Neural progenitor cell (in vitro differentiated cells): ENCODE results near the gene HS3ST3A1. TPM values are rescaled to one million over a fixed set of nuclear protein-coding genes. Genes with fewer than 3 reads are reported as not detected.

Source experiments
- DNase-seq: peaks from one replicate; pipeline ENCODE4 v3.0.0-alpha.2; 2016; ENCODE audit warnings: low spot score
- H2AFZ ChIP-seq: fragments of 200-600 bp; sonication (generic); replicated peaks from 2 replicates; pipeline ENCODE4 v1.6.1; 2016; ENCODE audit warnings: antibody characterized with exemption
- H3F3A ChIP-seq: fragments of 200-600 bp; sonication (generic); 2 replicates; pipeline ENCODE4 v1.6.1; 2016; ENCODE audit warnings: antibody characterized with exemption, low read depth
- H3K27ac ChIP-seq: fragments of 200-600 bp; sonication (generic); 2 replicates; pipeline ENCODE4 v1.5.1; 2016; ENCODE audit warnings: mild to moderate bottlenecking
- H3K27me3 ChIP-seq: fragments of 200-600 bp; sonication (generic); 2 replicates; pipeline ENCODE4 v1.6.1; 2016; ENCODE audit warnings: mild to moderate bottlenecking, moderate library complexity
- H3K36me3 ChIP-seq: fragments of 200-600 bp; sonication (generic); 2 replicates; pipeline ENCODE4 v1.5.1; 2016
- H3K4me1 ChIP-seq: fragments of 200-600 bp; sonication (generic); 2 replicates; pipeline ENCODE4 v1.6.1; 2016; ENCODE audit warnings: mixed run types
- H3K4me2 ChIP-seq: fragments of 200-600 bp; sonication (generic); 2 replicates; pipeline ENCODE4 v1.6.1; 2016
- H3K4me3 ChIP-seq: fragments of 200-600 bp; sonication (generic); 2 replicates; pipeline ENCODE4 v1.5.1; 2016
- H3K79me2 ChIP-seq: fragments of 200-600 bp; sonication (generic); 2 replicates; pipeline ENCODE4 v1.6.1; 2016; ENCODE audit warnings: low read depth
- H3K9ac ChIP-seq: fragments of 200-600 bp; sonication (generic); 2 replicates; pipeline ENCODE4 v1.6.1; 2016
- H3K9me3 ChIP-seq: fragments of 200-600 bp; sonication (generic); 2 replicates; pipeline ENCODE4 v1.5.1; 2016; ENCODE audit warnings: low read depth
- H4K20me1 ChIP-seq: fragments of 200-600 bp; sonication (generic); 2 replicates; pipeline ENCODE4 v1.6.1; 2016; ENCODE audit warnings: low read depth
- H3K27ac Mint-ChIP-seq: 3 replicates; pipeline ENCODE4 v1.8.0; 2021; ENCODE audit warnings: mixed read lengths
- H3K27me3 Mint-ChIP-seq: 2 replicates; pipeline ENCODE4 v1.8.0; 2022; ENCODE audit warnings: low read depth, mild to moderate bottlenecking, inconsistent platforms, moderate library complexity, mixed read lengths; ENCODE audit not compliant: insufficient read depth
- H3K36me3 Mint-ChIP-seq: 3 replicates; pipeline ENCODE4 v1.8.0; 2021; ENCODE audit warnings: mixed read lengths
- H3K4me1 Mint-ChIP-seq: 3 replicates; pipeline ENCODE4 v1.8.0; 2021; ENCODE audit warnings: mixed read lengths
- H3K4me3 Mint-ChIP-seq: 3 replicates; pipeline ENCODE4 v1.8.0; 2021; ENCODE audit warnings: mild to moderate bottlenecking, moderate library complexity, mixed read lengths
- H3K9me3 Mint-ChIP-seq: 3 replicates; pipeline ENCODE4 v1.8.0; 2020; ENCODE audit warnings: mixed read lengths
- CTCF ChIP-seq: fragments of 200-600 bp; sonication (generic); IDR thresholded peaks from 2 replicates; pipeline ENCODE4 v1.5.1; 2017; ENCODE audit warnings: antibody characterized with exemption, mild to moderate bottlenecking
- EZH2 ChIP-seq: fragments of 200-600 bp; sonication (generic); IDR thresholded peaks from 2 replicates; pipeline ENCODE4 v1.6.1; 2017; ENCODE audit warnings: antibody characterized with exemption, mild to moderate bottlenecking, moderate library complexity
- EZH2phosphoT487 ChIP-seq: fragments of 200-600 bp; sonication (generic); IDR thresholded peaks from 2 replicates; pipeline ENCODE4 v1.6.1; 2017; ENCODE audit warnings: antibody characterized with exemption
- total RNA-seq: library from RNA; depleted of rRNA; stranded (reverse); fragments of >200 nt; gene quantifications from 2 replicates; pipeline ENCODE4 v1.2.3, GENCODE V29; 2015; ENCODE audit warnings: low replicate concordance

HS3ST3A1 gene
- total RNA-seq, 1 donor from 2014 or later, result 3.0 TPM

DNA sequence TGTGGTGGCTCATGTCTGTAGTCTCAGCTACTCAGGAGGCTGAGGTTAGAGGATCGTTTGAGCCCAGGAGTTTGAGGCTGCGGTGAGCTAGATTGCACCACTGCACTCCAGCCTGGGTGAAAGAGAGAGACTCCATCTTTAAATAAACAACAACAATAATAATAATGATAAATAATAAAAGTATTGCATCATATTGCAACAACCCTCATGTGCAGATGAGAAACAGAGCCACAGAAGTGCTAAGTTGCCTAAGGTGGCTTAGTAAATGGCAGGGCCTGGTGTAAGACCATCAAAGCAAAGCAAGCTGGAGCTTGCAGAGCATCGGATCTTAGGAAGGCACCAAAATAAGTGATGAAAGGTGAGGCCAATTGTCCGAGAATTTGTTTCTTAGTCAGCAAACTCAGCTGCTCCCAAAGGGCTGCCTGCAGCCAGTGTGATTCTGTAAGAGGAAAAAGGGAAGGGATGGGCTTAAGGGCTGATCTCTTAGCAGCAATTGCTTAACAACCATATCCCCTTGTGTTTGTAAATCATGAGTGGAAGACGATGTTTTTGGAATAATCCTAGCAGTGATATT lies 45.3 kb upstream of the HS3ST3A1 start:
- peaks cover 32% of the 10 kb centered on the region for H3K4me1 ChIP-seq
- no peak overlapping the region for H3K27ac ChIP-seq
- H3K27me3 ChIP-seq, result no peaks in the 10 kb centered on the region
- DNase-seq, result no peak
- H4K20me1 ChIP-seq, result no peaks in the 10 kb centered on the region
- no peaks in the 10 kb centered on the region for H3K9me3 Mint-ChIP-seq
- H3K4me3 ChIP-seq, result no peak overlapping the region
- H3F3A ChIP-seq, result peaks cover 22% of the 10 kb centered on the region
- peak overlapping the region; percentile 83 for H2AFZ ChIP-seq
- no peaks in the 10 kb centered on the region for H3K36me3 Mint-ChIP-seq
- no peaks in the 10 kb centered on the region for H3K9me3 ChIP-seq
- no peak overlapping the region for H3K27ac Mint-ChIP-seq
- no peak overlapping the region for H3K4me3 Mint-ChIP-seq
- no peaks in the 10 kb centered on the region for H3K36me3 ChIP-seq
- H3K27me3 Mint-ChIP-seq, result peaks cover 3% of the 10 kb centered on the region
- no peak overlapping the region for H3K9ac ChIP-seq
- no peak overlapping the region for H3K4me2 ChIP-seq
- no peak for TF ChIP-seq CTCF
- TF ChIP-seq EZH2, result no peak
- TF ChIP-seq EZH2phosphoT487, result no peak
- H3K79me2 ChIP-seq, result no peaks in the 10 kb centered on the region
- peaks cover 19% of the 10 kb centered on the region for H3K4me1 Mint-ChIP-seq

GRCh38 chr17:13646411-13646810 lies 44.7 kb upstream of the HS3ST3A1 start:
- Mint-ChIP-seq H3K4me3 (no peak overlapping the region), H3K4me1 (peaks cover 19% of the 10 kb centered on the region), H3K9me3 (no peaks in the 10 kb centered on the region), H3K27me3 (peaks cover 3% of the 10 kb centered on the region), H3K36me3 (no peaks in the 10 kb centered on the region), H3K27ac (no peak overlapping the region)
- no peak for DNase-seq
- no peaks in the 10 kb centered on the region for H3K79me2 ChIP-seq
- H3K9me3 ChIP-seq, result no peaks in the 10 kb centered on the region
- no peaks in the 10 kb centered on the region for H3K27me3 ChIP-seq
- no peaks in the 10 kb centered on the region for H3K36me3 ChIP-seq
- no peaks in the 10 kb centered on the region for H4K20me1 ChIP-seq
- no peak overlapping the region for H3K4me3 ChIP-seq
- peaks cover 27% of the 10 kb centered on the region for H3F3A ChIP-seq
- peaks cover 37% of the 10 kb centered on the region for H3K4me1 ChIP-seq
- TF ChIP-seq EZH2 (no peak), EZH2phosphoT487 (no peak), CTCF (no peak)
- H3K9ac ChIP-seq, result no peak overlapping the region
- no peak overlapping the region for H3K4me2 ChIP-seq
- no peak overlapping the region for H3K27ac ChIP-seq
- no peak overlapping the region for H2AFZ ChIP-seq

DNA sequence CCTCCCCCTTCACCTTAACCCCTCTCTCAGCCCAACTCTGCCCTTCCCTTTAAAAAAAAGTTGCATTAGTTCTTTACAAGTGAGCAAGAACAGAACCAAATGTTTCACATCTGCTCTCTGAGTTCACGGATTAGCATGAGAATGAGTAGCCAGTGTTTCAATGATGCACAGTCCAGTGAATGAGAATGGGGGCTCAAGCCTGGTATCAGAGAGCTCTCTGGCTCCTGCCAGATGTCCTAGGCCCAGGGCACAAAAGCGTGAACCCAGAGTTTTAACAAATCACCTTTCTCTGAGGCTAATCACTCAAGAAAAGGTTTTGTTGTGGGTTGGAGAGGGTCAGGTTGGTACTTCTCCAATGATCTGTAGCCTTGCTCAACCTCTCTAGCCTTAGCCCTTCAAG lies 41.5 kb upstream of the HS3ST3A1 start:
- Histone ChIP-seq H3K27me3 (no peaks in the 10 kb centered on the region), H2AFZ (no peak overlapping the region), H3K4me1 (peaks cover 63% of the 10 kb centered on the region), H3K4me3 (no peak overlapping the region), H3K27ac (peak overlapping the region; percentile 70), H3K4me2 (peak overlapping the region; percentile 62), H3F3A (peaks cover 42% of the 10 kb centered on the region), H4K20me1 (no peaks in the 10 kb centered on the region), H3K36me3 (no peaks in the 10 kb centered on the region), H3K9me3 (no peaks in the 10 kb centered on the region), H3K79me2 (no peaks in the 10 kb centered on the region), H3K9ac (no peak overlapping the region)
- TF ChIP-seq EZH2phosphoT487 (no peak), EZH2 (no peak), CTCF (no peak)
- H3K27ac Mint-ChIP-seq, result peak overlapping the region; percentile 93
- DNase-seq, result peak; percentile 90
- H3K36me3 Mint-ChIP-seq, result no peaks in the 10 kb centered on the region
- peaks cover 3% of the 10 kb centered on the region for H3K27me3 Mint-ChIP-seq
- peaks cover 25% of the 10 kb centered on the region for H3K4me1 Mint-ChIP-seq
- H3K4me3 Mint-ChIP-seq, result no peak overlapping the region
- no peaks in the 10 kb centered on the region for H3K9me3 Mint-ChIP-seq
